NCI-H460 (cell line): Measurements from ENCODE around the gene NUB1. TPM values are rescaled to one million over a fixed set of nuclear protein-coding genes. Genes with fewer than 3 reads are reported as not detected.
A peak's percentile ranks its signal among the peaks of the same experiment; 100 is the strongest.

Experiments used
- DNase-seq: peaks from one replicate; pipeline ENCODE4 v3.0.0-alpha.2; 2016; ENCODE audit warnings: low read depth; ENCODE audit errors: extremely low read depth
- total RNA-seq: library from RNA; depleted of rRNA; stranded (reverse); fragments of >200 nt; shearing (Covaris generic); gene quantifications from 2 replicates; pipeline ENCODE4 v1.2.3, GENCODE V29; 2014

The NUB1 gene
- total RNA-seq, 1 experiment from 2014 or later: 83.1 TPM

DNA sequence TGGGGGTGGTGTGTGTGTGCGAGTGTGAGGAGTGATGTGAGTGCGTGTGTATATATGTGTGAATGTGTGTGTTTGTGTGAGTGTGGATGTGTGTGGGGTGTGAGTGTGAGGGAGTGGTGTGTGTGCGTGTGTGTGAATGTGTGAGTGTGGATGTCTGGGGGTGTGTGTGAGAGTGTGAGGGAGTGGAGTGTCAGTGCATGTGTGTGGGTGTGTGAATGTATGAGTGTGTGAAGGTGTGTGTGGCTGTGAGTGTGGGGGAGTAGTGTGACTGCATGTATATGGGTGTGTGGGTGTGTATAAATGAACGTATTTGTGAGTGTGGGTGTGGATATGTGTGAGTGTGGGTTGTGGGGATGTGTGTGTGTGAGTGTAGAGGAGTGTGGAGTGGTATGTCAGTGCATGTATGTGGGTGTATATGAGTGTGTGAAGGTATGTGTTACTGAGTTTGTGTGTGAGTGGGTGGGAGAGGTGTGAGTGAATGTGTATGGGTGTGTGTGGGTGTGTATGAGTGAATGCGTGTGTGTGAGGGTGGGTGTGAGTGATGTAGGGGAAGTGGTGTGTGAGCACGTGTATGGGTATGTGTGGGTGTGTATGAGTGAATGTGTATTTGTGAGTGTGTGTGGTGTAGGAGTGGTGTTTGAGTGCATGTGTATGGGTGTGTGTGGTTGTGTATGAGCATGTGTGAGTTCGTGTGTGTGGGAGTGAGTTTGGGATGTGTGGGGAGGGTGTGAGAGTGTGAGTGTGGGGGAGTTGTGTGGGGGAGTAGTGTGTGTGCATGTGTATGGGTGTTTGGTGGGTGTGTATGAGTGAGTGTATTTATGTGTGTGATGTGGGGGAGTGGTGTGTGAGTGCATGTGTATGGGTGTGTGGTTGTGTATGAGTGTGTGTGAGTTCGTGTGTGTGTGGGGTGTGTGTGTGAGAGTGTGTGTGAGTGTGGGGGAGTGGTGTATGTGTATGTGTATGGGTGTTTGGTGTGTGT lies 28.5 kb upstream of the NUB1 start:
- no peak for DNase-seq

DNA sequence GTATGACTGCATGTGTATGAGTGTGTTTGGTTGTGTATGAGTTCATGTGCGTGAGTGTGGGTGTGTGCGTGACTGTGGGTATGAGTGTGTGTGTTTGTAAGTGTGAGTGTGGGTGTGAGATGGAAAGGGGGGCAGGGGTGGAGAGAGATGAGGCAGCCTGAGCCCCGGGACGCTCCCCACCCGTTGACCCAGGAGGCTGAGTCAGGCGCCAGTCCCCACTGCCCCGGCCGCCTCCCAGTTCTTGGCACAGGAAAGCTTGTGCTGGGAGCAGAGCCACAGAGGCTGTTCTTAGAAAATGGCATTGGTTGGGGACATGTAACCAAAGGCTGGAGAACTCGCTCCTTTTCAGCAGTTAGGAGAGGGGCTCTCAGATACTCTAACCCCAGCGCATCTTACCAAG lies 27.8 kb upstream of the NUB1 start:
- DNase-seq: no peak

DNA sequence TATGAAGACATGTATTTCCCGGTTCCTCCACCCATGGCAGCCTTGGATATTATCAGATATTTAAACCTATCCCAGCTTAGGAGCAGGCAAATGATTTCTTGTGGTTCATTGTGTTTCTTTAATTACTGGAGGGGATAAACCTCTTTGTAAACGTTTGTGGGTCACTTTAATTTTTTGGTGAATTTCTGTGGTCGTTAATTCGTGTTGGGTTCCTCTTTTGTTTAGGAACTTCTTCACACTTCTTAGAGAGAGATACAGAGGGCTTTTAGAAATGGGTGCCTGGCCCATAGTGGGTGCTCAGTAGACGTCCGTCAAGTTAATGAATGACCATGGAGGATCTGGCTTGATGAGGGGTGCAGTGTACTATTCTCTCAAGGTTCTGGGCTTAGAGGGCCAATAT lies 27.2 kb upstream of the NUB1 start:
- DNase-seq: no peak

DNA sequence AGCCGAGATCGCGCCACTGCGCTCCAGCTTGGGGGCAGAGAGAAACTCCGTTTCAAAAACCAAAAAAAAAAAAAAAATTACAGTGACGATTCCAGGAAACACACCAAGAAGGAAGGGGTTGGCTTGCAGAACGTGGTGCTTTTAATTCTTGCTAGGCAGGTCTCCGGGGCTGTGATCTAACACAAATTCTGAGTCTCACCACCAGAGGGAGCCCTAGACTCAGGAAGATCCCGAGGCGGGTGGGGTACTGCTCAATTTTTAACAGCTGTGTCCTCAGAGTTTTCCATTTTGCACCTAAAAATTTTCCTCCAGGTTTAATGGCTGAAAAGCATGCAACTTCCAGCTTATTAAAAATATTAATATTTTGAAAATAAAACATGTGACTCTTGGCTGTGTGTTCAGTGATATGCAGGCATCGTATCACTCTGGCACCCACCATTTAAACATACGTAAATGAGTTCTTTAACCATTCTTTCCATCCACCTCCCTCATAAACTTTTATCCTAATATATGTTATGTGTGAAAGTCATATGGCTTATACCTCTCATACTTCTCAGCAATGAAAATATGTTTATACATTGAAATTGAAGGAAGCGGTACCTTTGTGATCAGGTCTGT lies 26.5 kb upstream of the NUB1 start:
- peak; percentile 54 for DNase-seq

DNA sequence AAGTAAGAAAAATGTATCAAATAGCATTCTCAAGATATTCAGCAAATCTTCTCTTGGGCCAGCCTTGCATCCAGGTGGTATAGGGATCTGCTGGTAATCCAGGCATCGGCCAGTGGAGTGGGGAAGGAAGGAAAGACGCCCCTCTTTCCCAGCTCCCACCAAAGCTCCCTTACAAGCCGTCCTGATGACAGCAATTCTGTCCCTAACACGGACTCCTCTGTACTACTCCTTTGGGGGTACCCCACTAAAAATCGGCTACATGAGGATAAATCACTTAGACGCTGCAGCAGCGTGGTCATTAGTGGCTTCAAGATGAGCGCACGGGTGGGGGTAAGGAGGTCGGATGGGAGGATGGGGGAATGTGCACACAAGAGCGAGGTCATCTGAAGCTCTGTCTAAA lies 24.7 kb upstream of the NUB1 start:
- no peak for DNase-seq

DNA sequence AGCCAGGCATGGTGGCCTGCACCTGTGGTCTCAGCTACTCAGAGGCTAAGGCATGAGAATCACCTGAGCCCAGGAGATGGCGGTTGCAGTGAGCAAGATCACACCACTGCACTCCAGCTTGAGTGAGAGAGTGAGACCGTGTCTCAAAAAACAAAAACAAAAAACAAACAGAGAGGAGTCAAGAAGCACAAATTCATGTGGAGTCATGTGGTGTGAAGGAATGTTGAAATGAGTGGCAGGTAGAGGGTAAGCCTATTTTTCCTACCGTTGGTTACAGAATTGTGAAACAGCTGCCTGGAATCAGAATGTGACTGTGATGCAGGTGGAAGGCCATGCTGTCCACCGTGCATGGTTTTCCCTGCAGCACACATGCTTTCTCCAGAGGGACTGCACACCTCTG lies 23.7 kb upstream of the NUB1 start:
- no peak for DNase-seq

DNA sequence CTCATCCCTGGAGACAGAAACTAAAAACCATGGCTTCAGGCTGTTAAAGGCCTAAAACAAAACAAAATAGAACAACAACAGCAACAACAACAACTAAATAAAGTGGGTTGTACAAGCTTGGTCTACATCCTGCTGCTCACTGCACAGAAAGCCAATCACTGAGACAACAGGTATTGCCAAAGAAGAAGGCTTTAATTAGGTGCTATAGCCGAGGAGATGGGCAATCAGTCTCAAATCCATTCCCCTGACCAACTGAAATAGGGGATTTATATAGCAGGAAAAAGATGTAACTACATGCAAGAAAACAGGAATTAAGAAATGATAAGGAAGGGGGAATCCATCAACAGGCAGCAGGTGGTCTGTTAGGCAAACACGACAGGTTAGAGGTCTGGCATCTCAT lies 22.4 kb upstream of the NUB1 start:
- DNase-seq: no peak

DNA sequence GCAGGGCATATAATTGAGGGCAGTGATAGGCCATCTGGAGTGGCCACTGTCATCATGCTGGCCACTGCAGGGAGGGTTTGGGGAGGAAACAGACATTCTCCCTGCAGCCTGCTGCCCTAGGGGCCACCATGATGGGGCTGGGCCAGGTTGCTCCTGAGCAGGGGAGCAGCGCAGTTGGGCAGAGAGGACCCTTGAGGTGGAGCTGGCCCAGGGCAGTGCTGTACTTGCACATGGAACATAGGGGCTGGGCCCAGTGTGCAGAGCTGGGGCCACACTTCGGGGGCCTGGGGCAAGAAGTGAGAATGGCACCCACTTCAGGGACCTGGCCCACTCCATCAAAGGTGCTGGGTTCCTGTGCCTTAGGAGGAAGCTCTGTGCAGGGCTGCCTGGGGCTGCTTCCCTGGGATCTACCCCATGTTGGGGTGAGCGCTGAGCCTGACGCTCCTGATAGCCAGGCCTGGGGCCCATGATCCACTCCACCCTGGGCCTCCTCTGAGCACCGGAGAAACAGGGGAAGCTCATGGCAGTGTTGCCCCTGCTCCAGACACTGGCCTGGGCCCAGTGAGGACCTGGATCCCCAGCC lies 21.3 kb upstream of the NUB1 start:
- DNase-seq: no peak

DNA sequence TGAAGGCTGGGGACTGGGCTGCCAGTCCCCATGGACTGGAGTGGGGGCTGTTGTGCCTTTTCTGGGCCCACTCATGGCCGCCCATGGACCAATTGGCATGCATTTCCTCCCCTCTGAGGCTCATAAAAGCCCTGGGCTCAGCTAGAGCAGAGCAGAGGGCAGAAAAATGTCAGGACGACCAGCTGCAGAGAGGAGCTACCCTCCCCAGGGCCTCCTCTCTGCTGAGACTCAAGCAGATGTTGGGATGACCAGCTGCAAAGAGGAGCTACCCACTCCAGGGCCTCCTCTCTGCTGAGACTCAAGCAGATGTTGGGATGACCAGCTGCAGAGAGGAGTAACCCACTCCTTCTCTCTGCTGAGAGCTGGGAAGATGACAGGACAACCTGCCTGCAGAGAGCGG lies 20.3 kb upstream of the NUB1 start:
- no peak for DNase-seq

DNA sequence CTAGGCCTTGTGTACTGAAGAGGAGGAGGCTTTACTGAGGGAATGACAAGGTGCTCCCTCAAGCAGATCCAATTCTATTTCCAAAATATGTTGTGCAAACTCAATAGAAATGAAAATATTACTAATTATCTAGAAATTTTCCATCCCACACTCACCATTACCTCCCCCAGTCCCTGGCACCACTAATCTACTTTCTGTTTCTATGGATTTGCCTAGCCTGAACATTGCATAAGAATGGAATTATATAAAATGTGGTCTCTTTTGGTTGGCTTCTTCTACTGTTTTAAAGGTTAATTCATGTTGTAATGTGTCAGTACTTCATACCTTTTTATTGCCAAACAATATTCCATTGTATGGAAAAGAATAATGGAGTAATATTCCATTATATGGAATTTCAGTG lies 18.7 kb upstream of the NUB1 start:
- no peak for DNase-seq

DNA sequence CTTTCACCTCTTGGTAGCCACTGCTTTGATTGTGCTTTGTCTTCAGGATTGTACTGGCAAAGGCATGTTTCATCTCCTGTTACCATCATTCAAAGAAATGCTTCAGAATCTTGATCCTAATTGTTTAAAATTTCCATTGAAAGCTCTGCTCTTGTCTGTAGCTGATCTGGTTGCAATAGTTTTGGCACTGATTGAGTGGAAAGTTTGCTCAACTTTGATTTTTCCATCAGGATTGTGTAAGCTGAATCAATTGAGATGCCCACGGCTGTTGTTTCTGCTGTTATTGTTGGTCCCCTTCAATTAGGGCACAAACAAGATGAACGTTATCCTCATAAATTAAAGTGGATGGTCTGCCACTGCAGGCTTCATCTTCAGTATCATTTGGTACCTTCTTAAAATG lies 14.6 kb upstream of the NUB1 start:
- DNase-seq: no peak

DNA sequence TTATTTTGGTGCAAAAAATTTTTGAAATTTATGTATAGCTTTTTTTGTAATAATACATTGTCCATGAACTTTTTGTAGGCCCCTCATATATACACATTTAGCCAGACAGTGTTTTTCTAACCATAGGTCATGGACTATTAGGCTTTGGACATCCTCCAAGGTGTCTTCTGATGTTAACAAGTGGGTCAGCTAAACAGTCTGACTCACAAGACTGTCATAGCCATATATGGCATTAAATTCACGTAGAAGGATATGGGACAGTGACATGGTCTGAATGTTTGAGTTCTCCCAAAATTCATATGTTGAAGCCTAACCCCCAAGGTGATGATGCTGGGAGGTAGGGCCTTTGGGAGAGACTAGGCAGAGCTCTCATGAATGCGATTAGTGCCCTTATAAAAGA lies 14.0 kb upstream of the NUB1 start:
- DNase-seq: no peak

DNA sequence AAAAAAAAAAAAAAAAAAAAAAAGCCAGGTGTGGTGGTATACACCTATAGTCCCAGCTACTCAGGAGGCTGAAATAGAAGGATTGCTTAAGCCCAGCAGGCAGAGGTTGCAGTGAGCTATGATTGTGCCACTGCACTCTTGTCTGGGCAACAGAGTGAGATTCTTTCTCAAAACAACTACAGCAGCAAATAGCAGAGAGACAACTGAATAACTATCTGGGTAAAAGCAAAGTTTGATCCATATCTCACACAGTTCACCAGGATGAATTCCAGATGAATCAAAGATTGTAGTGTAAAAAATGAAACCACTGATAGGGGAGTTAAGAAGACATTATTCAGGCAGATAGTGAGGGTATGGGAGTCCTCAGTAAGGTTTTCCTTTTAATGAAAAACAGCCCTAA lies 11.4 kb upstream of the NUB1 start:
- no peak for DNase-seq

DNA sequence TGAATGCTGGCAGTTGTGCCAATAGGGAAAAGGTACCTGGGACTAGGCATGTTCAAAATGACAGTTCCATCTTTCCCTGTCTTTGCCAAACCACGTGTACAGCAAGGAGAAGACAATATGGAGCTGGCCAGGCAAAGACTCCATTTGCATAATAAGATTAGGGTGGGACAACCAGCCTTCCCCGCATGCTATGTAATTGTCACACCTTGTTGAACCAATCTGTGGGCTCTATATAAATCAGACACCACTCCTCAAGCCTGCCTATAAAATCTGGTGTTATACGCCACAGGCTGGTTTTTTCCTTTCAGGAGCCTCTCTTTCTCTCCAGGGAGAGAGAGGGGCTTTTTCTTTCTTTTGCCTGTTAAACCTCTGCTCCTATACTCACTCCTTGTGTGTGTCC lies 11.0 kb upstream of the NUB1 start:
- no peak for DNase-seq

DNA sequence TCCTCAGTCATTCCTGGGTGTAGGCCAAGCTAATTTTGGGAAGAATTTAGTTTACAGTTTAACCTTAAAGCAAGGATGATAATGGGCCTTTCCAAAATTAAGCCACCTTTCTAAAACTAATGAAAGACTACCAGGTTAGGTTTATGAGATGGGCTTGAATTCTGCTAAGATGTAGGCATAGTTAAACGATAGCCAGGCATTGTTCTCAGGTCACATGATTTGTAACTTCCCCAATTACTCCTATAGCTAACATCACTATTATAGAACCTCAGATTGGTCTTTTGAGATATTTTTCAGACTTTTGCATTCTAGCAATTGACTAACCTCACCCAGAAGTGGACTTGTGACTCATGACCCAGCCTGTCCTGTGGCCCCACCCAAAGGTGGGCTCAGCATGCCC lies 7.0 kb upstream of the NUB1 start:
- DNase-seq: no peak

DNA sequence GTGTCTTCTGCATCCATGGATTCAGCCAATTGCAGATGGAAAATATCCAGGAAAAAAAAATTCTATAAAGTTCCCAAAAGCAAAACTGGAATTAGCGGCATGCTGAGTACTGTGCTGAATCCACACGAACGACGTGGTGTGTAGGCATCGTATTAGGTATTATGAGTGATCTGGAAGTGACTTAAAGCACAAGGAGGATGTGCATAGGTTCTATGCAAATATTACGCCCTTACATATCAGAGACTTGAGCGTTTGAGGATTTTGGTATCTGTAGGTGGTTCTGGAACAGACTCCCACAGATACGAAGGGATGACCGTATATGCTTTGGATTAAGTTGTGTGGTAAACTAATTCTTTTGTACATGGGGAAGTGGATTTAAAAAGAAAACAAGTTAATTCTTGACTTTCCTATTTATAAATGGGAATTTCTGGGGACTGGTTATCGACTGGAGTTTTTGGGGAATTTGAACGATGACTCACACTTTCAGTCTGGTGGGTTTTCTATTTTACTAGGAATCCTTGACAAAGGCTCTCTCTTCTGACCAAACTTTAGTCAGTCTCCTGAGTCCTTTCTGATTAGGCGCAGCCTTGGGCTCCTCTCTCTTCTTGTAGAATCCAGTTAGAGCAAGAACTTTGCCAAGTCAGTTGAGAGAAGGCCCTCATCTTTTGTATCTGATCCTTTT lies 5.4 kb upstream of the NUB1 start:
- no peak for DNase-seq

DNA sequence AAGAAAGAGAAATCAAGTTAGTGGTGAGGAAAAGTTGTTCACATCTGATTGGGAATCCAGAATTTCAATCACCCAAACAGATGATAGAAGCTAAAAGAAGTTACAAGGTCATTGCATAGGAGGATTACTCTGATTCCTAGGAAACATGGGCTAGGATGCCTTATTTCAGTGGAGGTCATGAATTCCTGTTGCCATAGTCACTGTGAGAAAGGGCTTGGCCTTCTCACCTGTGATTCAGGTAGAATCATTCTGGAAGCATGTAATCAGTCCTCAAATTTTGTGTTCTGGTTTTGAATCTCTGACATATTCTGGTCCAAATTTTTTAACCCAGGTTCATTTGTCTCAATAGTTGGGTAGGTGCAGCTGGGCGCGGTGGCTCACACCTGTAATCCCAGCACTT lies 4.3 kb upstream of the NUB1 start:
- DNase-seq: no peak

DNA sequence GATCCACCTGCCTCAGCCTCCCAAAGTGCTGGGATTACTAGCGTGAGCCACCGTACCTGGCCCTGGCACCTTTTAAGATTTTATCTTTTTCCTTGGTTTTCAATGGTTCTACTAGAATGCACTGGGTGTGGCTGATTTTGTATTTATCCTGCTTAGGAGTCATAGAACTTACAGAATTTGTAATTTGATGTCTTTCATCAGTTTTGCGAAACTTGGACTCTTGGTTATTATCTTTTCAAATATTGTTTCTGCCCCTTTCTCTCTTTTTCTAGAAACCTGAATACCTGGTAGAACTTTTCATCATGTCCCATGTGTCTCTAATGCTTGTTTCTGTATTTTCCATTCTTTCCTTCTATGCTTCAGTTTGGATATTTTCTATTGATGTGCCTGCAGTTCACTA lies 2.8 kb upstream of the NUB1 start:
- no peak for DNase-seq

DNA sequence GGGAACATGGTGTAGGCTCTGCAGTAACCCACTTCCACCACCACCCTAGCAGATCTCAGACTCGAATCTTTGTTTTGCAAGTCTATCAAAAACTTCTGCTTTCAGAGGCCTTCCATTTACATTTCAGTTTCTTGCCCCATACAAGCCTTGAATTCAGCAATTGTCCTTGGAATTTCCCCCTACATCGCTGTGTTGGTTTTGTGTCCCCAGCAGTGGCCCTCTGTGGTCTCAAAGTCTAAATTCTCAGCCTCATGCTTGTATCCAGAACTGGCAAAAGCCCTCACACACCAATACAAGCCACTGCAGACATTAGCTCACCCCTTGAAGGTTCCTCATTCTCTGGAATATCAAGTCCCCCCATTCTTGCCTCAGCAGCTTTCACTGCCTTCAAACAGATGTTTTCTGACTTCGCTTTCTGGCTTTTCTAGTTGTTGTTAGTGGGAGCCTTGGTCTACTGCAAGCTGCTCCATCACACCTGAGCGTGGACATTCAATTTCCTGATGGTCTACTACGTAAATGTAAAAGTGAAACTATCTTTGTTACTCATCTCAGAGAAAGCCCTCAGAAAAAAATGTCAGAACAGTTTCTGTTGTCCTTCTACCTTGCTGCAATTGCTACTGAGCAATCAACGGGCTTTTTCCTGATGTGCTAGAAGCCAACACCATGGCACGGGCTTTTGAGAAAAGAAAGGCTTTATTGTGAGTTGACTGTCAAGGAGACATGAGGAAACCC lies 1.8 kb upstream of the NUB1 start:
- DNase-seq: no peak

DNA sequence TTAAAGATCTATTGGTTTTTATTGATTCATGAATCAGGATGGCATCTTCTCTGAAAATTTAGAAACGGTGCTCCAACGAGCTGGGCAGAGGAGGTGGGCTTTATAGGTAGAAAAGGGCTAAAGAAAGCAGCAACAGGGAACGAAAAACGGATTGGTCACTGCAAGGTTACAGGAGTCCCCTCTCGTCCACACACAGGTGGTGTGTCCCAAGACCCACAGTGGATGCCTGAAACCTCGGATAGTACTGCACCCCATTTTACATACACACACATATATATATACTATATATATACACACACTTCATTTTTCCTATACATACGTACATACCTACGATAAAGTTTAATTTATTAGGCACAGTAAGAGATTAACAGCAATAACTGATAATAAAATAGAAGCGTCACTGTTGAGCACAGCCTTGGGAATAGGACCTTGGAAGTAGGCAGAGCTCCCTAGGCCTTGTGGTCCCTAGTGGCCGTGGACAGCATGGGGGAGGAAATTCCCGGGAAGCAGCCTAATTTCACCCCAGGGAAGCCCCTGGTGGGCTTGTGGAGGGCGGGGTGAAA lies 737 bp upstream of the NUB1 start:
- DNase-seq: no peak
